Measurements from ENCODE around the gene MRPL58.

- no peak for TF ChIP-seq EZH2 (IDR thresholded peaks at IDR 0.05; ENCODE audit: low read length, unreplicated experiment)
- TF ChIP-seq CTCF (conservative IDR thresholded peaks at IDR 0.05; ENCODE audit: low read depth, low read length) = peak; percentile 60
- no peak for TF ChIP-seq EZH2phosphoT487 (IDR thresholded peaks at IDR 0.05; ENCODE audit: borderline replicate concordance, low read length)
Measured at GRCh38 chr17:75059369-75060345, 47.2 kb downstream of the MRPL58 start.

All from PC-3 (cell line).